Activated T-helper 9 cell treated with anti-CD3 and anti-CD28 coated beads, Interleukin-2, amount 50 U/mL, for 16 hours (primary cell): ENCODE measurements around the gene DMAC2.
"Not testable (repeated sequence)": the region's sequence is repeated elsewhere in the genome, so short reads cannot be mapped to it uniquely, and the experiment has no call there.

ENCODE experiments used
- DNase-seq: peaks from one replicate; pipeline ENCODE4 v3.0.0-alpha.2; 2020; ENCODE audit warnings: low read depth

Gene DMAC2

GRCh38 chr19:41422456-41422855 lies 17.3 kb downstream of the DMAC2 start:
- no peak for DNase-seq

GRCh38 chr19:41421973-41422372 lies 17.7 kb downstream of the DMAC2 start:
- DNase-seq, result no peak

DNA sequence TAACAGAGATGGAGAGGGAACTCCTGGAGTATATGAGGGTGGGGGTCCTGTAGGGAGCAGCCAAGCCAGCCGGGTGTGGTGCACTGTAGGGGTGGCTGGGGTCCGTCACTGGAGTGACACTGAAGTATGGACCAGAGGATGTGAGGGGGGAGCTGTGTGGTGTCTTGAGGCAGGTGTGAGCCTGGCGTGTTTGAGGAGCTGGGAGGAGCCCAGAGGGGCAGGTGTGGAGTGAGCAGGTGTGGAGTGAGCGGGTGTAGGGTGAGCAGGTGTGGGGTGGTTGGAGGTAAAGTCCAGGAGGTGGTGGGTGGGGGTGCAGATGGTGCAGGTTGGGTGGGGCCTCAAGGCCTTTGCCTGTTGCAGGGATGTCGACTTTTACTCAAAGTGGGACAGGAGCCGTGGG lies 18.4 kb downstream of the DMAC2 start:
- no peak for DNase-seq

DNA sequence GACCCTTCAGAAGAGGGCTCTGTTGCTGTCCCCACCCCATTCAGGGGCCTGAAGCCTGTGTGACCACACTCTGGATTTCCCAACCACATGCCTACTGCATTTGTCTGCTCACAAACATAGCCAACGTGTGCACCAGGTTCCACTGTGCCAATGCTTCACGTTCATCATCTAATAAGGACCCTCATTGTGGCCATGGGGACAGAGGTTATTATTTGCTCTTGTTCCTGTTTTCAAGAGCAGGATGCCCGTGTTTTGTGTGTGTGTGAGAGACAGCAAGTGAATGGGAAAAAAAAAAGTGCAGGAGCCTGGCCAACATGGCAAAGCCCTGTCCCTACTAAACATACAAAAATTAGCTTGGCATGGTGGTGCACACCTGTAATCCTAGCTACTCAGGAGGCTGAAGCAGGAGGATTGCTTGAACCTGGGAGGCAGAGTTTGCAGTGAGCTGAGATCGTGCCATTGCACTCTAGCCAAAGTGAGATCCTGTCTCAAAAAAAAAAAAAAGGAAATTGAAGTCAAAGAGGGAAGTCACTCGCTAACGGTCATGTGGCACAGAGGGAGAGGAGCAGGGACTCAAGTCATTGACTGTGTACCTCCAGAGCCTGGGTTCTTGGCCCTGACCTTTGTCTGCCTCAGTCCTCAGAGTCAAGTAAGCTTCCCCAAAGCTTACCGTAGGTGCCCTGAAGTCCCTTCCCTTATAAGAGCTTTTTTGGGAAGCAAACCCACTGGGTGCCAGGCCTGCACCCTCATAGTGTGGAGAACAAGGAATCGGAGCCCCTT lies 19.4 kb downstream of the DMAC2 start:
- DNase-seq, result no peak

DNA sequence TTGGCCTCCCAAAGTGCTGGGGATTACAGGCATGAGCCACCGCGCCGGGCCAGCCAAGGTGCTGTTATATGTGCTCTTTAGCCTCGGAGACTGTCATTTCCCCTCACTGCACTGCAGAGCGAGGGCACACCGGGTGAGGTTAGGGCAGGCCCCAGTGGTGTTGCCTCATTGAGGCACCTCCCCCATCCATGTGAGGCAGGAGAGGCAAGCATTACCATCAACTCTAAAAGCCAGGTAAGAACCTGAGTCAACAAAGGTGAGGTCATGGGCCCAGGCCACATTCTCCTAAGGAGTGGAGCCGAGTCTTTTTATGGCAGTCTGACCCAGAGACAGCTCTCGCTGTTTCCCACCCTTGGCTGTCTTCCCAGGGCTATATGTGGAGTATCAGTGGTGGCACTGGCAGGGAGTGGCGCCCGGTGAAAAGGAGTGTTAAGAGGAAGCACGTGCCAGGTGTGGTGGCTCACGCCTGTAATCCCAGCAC lies 23.5 kb downstream of the DMAC2 start:
- no peak for DNase-seq

DNA sequence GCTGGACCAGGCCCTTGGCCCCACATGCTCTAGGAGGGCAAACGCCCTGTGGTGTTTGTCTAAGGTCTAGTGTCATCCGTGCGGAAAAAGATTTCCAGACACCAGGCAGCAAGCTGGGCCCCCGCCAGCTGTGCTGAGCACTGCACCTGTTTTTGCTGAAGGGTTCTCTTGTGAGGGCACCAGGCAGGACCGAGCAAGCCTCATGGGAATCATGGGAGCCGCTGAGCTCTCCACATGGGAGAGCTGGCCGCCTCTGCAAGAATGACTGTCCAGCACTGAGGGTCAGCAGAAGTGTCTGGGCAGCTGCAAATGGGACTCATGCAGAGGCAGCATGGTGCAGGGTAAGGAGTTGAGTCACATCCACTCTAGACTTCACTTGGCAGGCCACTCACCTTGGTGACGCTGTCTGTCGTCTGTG lies 24.5 kb downstream of the DMAC2 start:
- DNase-seq, result no peak

DNA sequence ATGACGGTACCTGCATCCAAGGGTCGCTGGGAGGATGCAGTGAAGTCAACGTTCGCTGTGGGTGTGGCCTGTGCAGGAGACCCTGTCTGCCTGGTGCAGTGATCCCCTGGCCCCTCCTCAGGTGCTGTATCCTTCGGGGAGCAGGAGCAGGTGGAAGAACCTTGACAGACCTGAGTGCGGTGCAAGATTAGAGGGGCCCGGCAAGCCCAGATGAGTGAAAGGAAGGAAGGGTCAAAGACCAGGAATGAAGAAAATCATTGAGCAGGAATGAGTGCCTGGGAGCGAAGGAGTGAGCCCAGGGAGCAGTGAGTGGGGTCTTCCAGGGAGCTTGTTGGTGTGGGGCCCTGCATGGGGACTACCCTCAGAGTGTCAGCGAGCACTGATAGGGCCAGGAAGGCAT lies 25.3 kb downstream of the DMAC2 start:
- DNase-seq, result no peak

DNA sequence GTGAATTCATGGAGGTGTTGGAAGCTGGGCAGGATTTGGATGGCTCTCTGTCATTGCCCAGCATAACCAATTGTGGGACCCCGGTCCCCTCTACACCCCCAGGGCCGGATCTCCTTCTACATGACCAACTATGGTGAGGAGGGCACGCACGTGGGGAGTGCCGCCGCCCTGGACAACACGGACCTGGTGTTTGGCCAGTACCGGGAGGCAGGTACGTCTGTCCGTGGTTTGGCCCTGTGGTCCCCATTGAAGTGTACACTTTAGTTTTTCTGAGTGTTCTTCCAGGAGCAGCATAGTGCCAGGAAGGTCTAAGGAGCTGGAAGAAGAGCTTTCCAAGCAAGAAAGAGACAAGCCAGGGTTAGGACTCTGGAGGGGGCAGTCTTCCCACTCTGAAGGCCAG lies 25.8 kb downstream of the DMAC2 start:
- no peak for DNase-seq

DNA sequence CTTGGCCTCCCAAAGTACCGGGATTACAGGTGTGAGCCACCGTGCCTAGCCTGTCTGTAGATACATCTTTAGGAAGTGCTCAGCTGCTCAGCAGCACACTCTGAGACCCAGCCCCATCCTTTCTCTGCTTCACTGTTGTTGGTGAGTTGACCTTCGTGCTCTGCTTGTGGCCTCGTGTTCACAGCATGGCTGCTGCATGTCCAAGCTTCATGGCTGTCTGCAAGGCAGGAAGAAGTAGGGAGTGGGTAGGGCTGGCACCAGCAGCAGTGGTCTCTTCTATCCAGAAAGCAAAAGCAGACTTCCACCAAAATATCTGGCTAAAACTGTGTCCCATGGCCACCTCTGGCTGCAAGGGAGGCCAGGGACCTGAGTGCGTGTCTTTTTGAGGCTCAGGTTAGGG lies 26.8 kb downstream of the DMAC2 start:
- no peak for DNase-seq

GRCh38 chr19:41411968-41412265 lies 27.8 kb downstream of the DMAC2 start:
- no peak for DNase-seq

GRCh38 chr19:41411100-41411967 lies 28.4 kb downstream of the DMAC2 start:
- DNase-seq, result no peak

DNA sequence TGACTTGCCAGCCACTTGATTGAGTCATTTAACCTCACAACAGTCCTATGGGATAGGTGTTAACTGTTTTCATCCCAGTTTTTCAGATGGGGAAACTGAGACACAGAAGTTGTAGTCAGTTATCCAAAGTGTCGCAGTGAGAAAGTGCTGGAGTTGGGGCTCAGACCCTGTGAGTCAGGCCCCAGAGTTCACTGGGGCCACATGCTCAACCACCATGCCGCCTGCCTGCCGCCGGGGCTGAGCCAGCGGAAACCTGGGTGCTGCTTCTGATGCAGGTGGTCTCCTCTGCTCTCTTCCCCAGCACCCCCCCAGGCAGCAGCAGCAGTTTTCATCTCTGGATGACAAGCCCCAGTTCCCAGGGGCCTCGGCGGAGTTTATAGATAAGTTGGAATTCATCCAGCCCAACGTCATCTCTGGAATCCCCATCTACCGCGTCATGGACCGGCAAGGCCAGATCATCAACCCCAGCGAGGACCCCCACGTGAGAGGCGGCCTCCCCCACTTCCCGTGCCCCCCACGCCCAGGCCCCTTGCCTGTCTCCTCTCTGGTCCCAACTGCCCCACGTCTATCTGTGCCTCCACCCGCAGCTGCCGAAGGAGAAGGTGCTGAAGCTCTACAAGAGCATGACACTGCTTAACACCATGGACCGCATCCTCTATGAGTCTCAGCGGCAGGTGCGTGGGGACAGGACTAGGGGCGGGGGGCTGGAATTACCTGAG lies 29.2 kb downstream of the DMAC2 start:
- DNase-seq, result no peak

DNA sequence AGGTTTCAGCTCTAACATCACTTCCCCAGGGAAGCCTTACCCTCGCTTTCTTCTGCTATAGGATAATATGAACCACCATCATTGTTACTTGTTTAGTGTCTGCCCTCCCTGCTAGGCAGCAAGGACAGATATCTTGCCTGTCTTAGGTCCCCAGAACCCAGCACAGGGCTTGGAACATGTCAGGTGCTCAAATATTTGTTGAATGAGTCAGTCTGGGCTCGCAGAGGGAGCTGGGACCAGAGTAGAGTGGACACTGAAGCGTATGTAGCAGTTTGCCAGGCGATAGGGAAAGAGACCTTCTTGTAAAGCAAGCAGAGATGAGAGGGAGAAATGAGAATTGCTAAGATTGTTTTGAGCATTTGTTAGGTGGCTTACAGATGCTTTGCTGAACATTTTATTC lies 30.4 kb downstream of the DMAC2 start:
- DNase-seq, result no peak

DNA sequence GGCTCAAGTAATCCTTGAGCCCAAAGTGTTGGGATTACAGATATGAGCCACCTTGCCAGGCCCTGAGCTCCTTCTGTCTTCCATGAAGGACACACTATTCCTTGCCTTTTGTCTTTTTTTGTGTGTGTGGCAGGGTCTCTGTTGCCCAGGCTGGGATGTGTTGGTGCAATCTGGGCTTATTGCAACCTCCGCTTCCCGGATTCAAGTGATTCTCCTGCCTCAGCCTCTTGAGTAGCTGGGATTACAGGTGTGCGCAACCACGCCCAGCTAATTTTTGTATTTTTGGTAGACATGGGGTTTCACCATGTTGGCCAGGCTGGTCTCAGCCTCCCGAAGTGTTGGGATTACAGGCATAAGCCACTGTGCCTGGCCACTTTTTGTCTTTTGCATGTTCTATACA lies 30.9 kb downstream of the DMAC2 start:
- DNase-seq, result not testable (repeated sequence)

- DNase-seq, result no peak
Observed at GRCh38 chr19:41408256-41408655, 31.5 kb downstream of the DMAC2 start.

- no peak for DNase-seq
Observed at GRCh38 chr19:41407271-41407670, 32.4 kb downstream of the DMAC2 start.

DNA sequence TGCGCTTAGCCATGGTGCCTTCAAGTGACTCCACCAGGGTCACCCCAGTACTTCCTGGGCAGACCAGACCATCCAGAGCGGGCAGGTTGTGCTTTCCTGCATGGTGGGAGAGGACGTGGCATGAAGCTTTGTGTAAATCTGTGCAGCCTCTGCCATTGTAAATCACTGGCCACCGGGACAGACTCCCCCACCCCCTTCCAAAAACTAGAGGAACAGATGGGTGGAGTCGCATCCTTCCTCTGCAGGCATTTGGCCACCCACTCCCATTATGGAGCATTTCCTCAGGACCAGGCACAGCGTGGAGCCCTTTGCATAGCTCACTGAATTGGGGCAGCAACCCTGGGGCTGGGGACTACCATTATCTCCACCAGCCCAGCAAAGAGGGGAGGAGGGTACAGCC lies 33.9 kb downstream of the DMAC2 start:
- no peak for DNase-seq

- no peak for DNase-seq
Observed at GRCh38 chr19:41403181-41403970, 36.3 kb downstream of the DMAC2 start.

DNA sequence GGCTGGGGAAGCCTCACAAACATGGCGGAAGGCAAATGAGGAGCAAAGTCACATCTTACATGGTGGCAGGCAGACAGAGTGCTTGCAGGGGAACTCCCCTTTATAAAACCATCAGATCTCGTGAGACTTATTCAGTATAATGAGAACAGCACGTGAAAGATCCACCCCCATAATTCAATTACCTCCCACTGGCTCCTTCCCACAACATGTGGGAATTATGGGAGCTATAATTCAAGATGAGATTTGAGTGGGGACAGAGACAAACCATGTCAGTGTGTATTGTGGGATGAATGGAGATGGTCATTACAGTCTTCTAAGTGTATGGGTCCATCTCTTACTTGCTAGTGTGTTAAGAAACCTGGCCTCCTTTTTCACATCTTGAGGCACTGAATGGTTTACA lies 37.7 kb downstream of the DMAC2 start:
- no peak for DNase-seq

DNA sequence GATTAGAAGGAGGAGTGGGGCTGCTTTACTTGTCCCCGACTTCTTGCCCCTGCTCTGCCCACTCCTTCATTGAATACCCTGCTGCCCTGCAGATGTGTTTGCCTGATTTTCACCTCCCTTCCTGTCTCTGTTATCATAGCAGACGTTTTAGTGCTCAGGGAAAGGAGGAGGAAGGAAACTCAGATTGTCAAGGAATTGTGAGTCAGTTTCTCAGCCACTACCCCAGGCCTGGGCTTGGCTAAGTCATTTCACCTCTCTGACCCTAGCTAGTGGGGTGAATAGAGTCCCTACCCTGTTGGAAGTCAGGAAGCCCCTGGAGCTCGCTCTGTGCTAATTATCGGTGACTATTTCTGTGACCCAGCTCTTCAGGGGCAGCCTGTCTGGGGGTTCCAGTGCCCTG lies 38.2 kb downstream of the DMAC2 start:
- DNase-seq, result no peak

- no peak for DNase-seq
Observed at GRCh38 chr19:41399525-41399924, 40.2 kb downstream of the DMAC2 start.

GRCh38 chr19:41399091-41399490 lies 40.6 kb downstream of the DMAC2 start:
- no peak for DNase-seq
